ENCODE results near the gene GFPT1. TPM values are rescaled to one million over a fixed set of nuclear protein-coding genes. Genes with fewer than 3 reads are reported as not detected.
A peak's percentile ranks its signal among the peaks of the same experiment; 100 is the strongest.

The GFPT1 gene
- total and polyA plus RNA-seq, 4 donors = 14.7 to 42.6 (median 18.1) TPM

DNA sequence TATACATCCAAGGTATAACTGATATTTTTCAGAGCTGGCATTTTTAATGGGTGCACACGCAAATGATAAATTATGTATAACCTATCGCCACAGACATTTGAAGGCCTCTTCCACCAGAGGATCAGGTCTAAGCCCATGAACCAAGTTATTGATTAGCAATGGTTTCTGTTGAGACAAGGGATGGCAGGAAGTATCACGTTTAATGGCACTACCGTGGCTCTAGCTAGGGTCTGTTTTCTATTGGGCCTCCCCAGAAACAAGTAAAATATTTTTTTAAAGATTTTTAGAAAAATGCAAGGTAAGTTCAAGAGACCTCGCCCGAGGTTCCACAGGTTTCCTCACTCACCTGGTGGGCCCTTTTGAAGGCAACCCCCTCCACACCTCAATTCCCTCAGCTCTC lies 667 bp downstream of the GFPT1 start:
- H3K27me3 ChIP-seq (ENCODE audit: control insufficient read depth in 4 of 4, insufficient read depth in 4 of 4, low read length in 3 of 4) = no peaks in the 10 kb centered on the region
- WGBS = 10% methylated on average over 6 of the region's 6 CpGs
- peak overlapping the region in 1 of 2 donors; percentile 78 for H3K9ac ChIP-seq (ENCODE audit: low read depth in 1 of 2, low read length in 2 of 2)
- H3K4me1 ChIP-seq (ENCODE audit: control insufficient read depth in 4 of 4, insufficient read depth in 4 of 4, low read length in 3 of 4) = peaks cover 5 to 19% (median 10%) of the 10 kb centered on the region in 4 donors
- no peaks in the 10 kb centered on the region for H3K36me3 ChIP-seq (ENCODE audit: control insufficient read depth in 4 of 4, insufficient read depth in 3 of 4, low read depth in 1 of 4, low read length in 3 of 4)
- TF ChIP-seq NR2F2 (IDR thresholded peaks at IDR 0.05) = no peak
- peak; percentile 54 for TF ChIP-seq YY1 (IDR thresholded peaks at IDR 0.05)
- H3K9me3 ChIP-seq (ENCODE audit: control insufficient read depth in 4 of 4, low read length in 3 of 4) = no peaks in the 10 kb centered on the region
- no peak for DNase-seq (ENCODE audit: low spot score)
- peak overlapping the region; percentile 77 to 99 (median 90) for H3K4me3 ChIP-seq (ENCODE audit: low read depth in 1 of 3, low read length in 3 of 3)
- peak overlapping the region; percentile 80 for H3K27ac ChIP-seq (ENCODE audit: low read depth in 1 of 2, low read length in 2 of 2)

DNA sequence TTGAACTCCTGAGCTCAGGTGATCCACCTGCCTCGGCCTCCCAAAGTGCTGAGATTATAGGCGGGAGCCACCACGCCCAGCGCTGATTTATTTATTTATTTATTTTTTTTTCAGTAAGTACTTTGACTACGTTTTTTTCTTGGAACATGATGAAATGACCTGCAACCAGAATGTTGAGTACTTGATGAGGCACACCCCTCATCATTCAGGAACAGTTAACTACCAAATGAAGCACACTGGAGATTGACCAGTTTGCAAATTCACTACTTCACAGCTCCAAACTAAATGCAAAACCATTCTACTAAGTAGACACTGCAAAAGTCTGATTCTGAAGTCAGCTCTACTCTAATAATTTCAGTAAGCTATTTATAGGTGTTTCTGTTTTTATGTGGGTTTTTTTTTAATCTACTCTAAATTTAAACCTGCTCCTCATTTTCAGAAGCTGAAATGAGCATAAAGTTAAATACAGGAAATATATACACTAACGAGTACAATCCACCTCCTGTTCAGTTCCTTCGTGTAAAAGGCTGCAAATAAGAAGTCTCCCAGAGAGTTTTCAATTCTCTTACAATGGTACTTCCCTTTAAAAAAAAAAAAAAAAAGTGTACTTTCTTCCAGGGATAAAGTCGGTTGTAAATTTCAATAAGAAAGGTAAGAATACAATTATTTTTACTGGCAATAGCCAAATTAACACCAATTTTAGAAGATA lies 1.4 kb downstream of the GFPT1 start:
- peaks cover 5 to 16% (median 11%) of the 10 kb centered on the region in 4 donors for H3K4me1 ChIP-seq (ENCODE audit: control insufficient read depth in 4 of 4, insufficient read depth in 4 of 4, low read length in 3 of 4)
- TF ChIP-seq RXRA (IDR thresholded peaks at IDR 0.05) = no peak
- TF ChIP-seq JUND (IDR thresholded peaks at IDR 0.05) = no peak
- TF ChIP-seq YY1 (IDR thresholded peaks at IDR 0.05) = no peak
- TF ChIP-seq FOXA2 (IDR thresholded peaks at IDR 0.05) = no peak
- TF ChIP-seq EGR1 (IDR thresholded peaks at IDR 0.05; ENCODE audit: low read depth in 2 of 2) = no peak
- peak overlapping the region in 2 of 3 donors; percentile 77 to 99 for H3K4me3 ChIP-seq (ENCODE audit: low read depth in 1 of 3, low read length in 3 of 3)
- DNase-seq (ENCODE audit: low spot score) = no peak
- H3K27me3 ChIP-seq (ENCODE audit: control insufficient read depth in 4 of 4, insufficient read depth in 4 of 4, low read length in 3 of 4) = no peaks in the 10 kb centered on the region
- no peak overlapping the region for H3K27ac ChIP-seq (ENCODE audit: low read depth in 1 of 2, low read length in 2 of 2)
- no peaks in the 10 kb centered on the region for H3K9me3 ChIP-seq (ENCODE audit: control insufficient read depth in 4 of 4, low read length in 3 of 4)
- H3K9ac ChIP-seq (ENCODE audit: low read depth in 1 of 2, low read length in 2 of 2) = peak overlapping the region in 1 of 2 donors; percentile 38
- no peaks in the 10 kb centered on the region for H3K36me3 ChIP-seq (ENCODE audit: control insufficient read depth in 4 of 4, insufficient read depth in 3 of 4, low read depth in 1 of 4, low read length in 3 of 4)
- 67% methylated on average over 8 of the region's 8 CpGs for WGBS

DNA sequence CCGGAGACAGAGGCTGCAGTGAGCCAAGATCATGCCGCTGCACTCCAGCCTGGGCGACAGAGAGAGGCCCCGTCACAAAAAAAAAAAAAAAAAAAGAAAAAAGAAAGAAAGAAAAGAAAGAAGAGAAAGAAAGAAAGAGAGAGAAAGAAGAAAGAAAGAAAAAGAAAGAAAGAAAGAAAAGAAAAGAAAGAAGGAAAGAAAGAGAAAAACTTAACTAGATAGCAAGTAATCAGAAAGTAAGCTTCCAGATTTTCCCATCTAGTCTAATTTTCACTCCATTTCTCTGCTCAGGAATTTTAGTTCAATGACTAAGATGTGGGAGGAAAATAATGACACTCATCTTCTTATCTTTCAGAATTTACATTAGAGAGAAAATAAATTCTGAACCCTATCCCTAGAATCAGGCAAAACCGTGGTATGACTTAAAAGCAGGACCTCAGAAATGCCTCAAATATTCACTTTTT lies 2.4 kb downstream of the GFPT1 start:
- DNase-seq (ENCODE audit: low spot score) = no peak
- no peak overlapping the region for H3K4me3 ChIP-seq (ENCODE audit: low read depth in 1 of 3, low read length in 3 of 3)
- no peak overlapping the region for H3K9ac ChIP-seq (ENCODE audit: low read depth in 1 of 2, low read length in 2 of 2)
- no peaks in the 10 kb centered on the region for H3K9me3 ChIP-seq (ENCODE audit: control insufficient read depth in 4 of 4, low read length in 3 of 4)
- H3K27me3 ChIP-seq (ENCODE audit: control insufficient read depth in 4 of 4, insufficient read depth in 4 of 4, low read length in 3 of 4) = no peaks in the 10 kb centered on the region
- TF ChIP-seq TAF1 (conservative IDR thresholded peaks at IDR 0.05) (no peak), JUND (IDR thresholded peaks at IDR 0.05) (no peak)
- no peaks in the 10 kb centered on the region for H3K36me3 ChIP-seq (ENCODE audit: control insufficient read depth in 4 of 4, insufficient read depth in 3 of 4, low read depth in 1 of 4, low read length in 3 of 4)
- 95% methylated on average over 5 of the region's 5 CpGs for WGBS
- H3K4me1 ChIP-seq (ENCODE audit: control insufficient read depth in 4 of 4, insufficient read depth in 4 of 4, low read length in 3 of 4) = peaks cover 5 to 15% (median 11%) of the 10 kb centered on the region in 4 donors
- H3K27ac ChIP-seq (ENCODE audit: low read depth in 1 of 2, low read length in 2 of 2) = no peak overlapping the region

DNA sequence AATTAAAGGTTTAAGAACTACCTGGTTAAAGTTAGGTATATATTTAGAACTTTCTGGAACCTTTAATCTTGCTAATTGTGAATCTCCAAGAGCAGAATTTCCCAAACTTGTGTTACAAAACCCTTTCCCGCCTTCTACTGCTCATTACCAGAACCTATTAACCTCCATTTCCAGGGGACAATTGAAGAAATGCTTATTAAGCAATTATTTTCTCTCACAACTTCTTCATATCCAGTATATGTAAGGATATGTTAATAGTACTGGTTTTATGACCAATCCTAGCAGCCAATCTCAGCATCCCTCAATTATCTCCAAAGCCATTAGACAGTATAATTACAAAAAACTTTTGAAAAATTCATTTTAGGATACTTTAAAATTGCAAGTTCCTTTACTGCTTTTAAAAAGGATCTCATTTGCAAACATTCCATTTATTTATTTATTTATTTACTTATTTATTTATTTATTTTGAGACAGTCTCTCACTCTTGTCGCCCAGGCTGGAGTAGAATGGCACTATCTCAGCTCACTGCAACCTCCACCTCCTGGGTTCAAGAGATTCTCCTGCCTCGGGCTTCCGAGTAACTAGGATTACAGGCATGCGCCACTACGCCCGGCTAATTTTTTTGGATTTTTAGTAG lies 3.7 kb downstream of the GFPT1 start:
- peaks cover 5 to 15% (median 11%) of the 10 kb centered on the region in 4 donors for H3K4me1 ChIP-seq (ENCODE audit: control insufficient read depth in 4 of 4, insufficient read depth in 4 of 4, low read length in 3 of 4)
- no peaks in the 10 kb centered on the region for H3K9me3 ChIP-seq (ENCODE audit: control insufficient read depth in 4 of 4, low read length in 3 of 4)
- H3K27ac ChIP-seq (ENCODE audit: low read depth in 1 of 2, low read length in 2 of 2) = no peak overlapping the region
- H3K9ac ChIP-seq (ENCODE audit: low read depth in 1 of 2, low read length in 2 of 2) = no peak overlapping the region
- H3K27me3 ChIP-seq (ENCODE audit: control insufficient read depth in 4 of 4, insufficient read depth in 4 of 4, low read length in 3 of 4) = no peaks in the 10 kb centered on the region
- 95% methylated on average over 7 of the region's 7 CpGs for WGBS
- no peak for DNase-seq (ENCODE audit: low spot score)
- no peaks in the 10 kb centered on the region for H3K36me3 ChIP-seq (ENCODE audit: control insufficient read depth in 4 of 4, insufficient read depth in 3 of 4, low read depth in 1 of 4, low read length in 3 of 4)
- H3K4me3 ChIP-seq (ENCODE audit: low read depth in 1 of 3, low read length in 3 of 3) = no peak overlapping the region
- TF ChIP-seq, protein P1, sequence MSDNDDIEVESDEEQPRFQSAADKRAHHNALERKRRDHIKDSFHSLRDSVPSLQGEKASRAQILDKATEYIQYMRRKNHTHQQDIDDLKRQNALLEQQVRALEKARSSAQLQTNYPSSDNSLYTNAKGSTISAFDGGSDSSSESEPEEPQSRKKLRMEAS (IDR thresholded peaks at IDR 0.05) = no peak
- TF ChIP-seq HNF4A (conservative IDR thresholded peaks at IDR 0.05) = no peak
- TF ChIP-seq EGR1 (IDR thresholded peaks at IDR 0.05; ENCODE audit: low read depth in 2 of 2) = no peak
- TF ChIP-seq FOXA2 (IDR thresholded peaks at IDR 0.05) = no peak
- TF ChIP-seq FOXA1 (IDR thresholded peaks at IDR 0.05) = no peak
- TF ChIP-seq GABPA (IDR thresholded peaks at IDR 0.05 in 1 of 2, conservative IDR thresholded peaks at IDR 0.05 in 1 of 2) = no peak

All from liver (tissue), 9 donors.